Measurements from ENCODE around the gene NFIB.

NFIB gene

DNA sequence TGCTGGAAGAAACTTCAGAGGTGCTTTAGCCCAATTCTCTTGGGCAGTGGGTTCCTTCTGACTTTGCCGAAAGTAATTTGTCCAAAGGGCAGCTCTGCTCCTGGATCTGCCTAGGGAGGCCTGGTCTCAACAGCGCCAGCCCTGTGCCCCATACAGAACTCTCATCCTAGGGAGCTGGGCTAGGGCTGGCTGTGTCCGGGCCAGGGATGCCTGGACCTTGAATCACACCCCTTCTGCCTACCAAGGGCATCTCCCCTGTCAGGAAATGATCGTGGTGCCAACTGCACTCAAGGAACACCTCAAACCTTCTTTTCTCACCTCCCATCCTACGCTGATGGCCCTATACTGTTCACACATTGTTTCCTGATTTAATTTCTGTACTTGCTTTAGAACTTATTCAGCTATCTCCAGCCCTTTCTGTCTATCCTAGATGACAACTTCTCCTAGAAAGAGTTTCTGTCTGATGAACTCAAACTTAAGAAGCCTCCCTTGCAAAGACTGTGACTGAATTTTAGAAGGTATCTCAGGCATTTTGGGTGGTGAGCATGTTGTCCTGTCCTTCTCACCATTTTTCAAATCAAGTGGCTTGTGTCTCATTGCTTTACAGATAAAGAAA is 37.4 kb upstream of the NFIB start:
- TF ChIP-seq POLR2A (IDR thresholded peaks at IDR 0.05; ENCODE audit: low read depth, low read length) (no peak), PAX5 (IDR thresholded peaks at IDR 0.05; ENCODE audit: insufficient read depth, low read length, severe bottlenecking) (no peak), POLR2AphosphoS5 (IDR thresholded peaks at IDR 0.05; ENCODE audit: low read depth, low read length) (no peak), TAF1 (IDR thresholded peaks at IDR 0.05; ENCODE audit: low read depth, low read length) (no peak), POU2F2 (IDR thresholded peaks at IDR 0.05; ENCODE audit: low read depth, low read length) (no peak), SPI1 (IDR thresholded peaks at IDR 0.05; ENCODE audit: low read depth, low read length) (no peak)
- FAIRE-seq, result no peak

DNA sequence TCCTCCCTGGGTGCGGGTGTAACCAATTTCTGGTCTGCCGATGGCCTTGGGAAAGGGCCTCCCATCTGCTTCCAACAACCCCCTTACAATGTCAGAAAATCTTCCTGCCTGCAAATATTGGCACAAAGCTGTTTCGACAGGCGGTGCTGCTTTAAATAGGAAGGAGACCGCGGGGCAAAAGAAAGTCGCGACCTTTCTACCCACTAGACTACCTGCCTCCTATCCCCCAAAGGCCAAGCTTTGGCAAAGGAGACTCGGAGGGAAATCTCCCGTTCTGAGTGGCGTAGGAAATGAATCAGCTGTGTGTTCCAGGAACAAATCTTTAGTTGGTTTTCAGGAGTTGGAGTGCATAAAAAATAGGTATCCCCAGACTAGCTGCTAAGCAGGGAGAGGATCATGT is 36.8 kb upstream of the NFIB start:
- TF ChIP-seq TAF1 (IDR thresholded peaks at IDR 0.05; ENCODE audit: low read depth, low read length), result no peak
- no peak for TF ChIP-seq POLR2AphosphoS5 (IDR thresholded peaks at IDR 0.05; ENCODE audit: low read depth, low read length)
- TF ChIP-seq PAX5 (IDR thresholded peaks at IDR 0.05; ENCODE audit: insufficient read depth, low read length, severe bottlenecking), result no peak
- no peak for TF ChIP-seq POLR2A (IDR thresholded peaks at IDR 0.05; ENCODE audit: low read depth, low read length)
- TF ChIP-seq SPI1 (IDR thresholded peaks at IDR 0.05; ENCODE audit: low read depth, low read length), result no peak
- no peak for TF ChIP-seq POU2F2 (IDR thresholded peaks at IDR 0.05; ENCODE audit: low read depth, low read length)
- no peak for FAIRE-seq

More for the DNA sequence above, 37.4 kb upstream of the NFIB start:
- no peak for DNase-seq (ENCODE audit: insufficient read length, low spot score)

DNA sequence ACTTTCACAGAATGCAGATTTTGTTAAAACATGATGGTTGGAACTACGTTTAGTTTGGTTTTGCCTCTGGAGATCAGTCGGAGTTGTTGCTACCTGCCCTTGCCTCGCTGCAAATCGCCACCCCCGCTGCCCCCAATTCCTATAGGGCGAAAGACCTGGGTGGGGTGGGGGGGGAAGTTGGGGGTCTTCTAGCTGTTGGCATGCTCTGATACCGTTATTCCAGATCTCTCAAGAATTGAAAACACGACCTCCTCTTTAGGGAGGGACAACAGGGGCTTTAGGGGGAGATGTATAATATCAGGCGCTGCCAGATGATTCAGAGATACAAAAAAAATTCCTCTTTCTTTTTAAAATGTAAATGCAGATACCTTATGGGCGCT is 36.4 kb upstream of the NFIB start:
- no peak for TF ChIP-seq TAF1 (IDR thresholded peaks at IDR 0.05; ENCODE audit: low read depth, low read length)
- no peak for TF ChIP-seq POLR2A (IDR thresholded peaks at IDR 0.05; ENCODE audit: low read depth, low read length)
- no peak for TF ChIP-seq PAX5 (IDR thresholded peaks at IDR 0.05; ENCODE audit: insufficient read depth, low read length, severe bottlenecking)
- no peak for TF ChIP-seq POLR2AphosphoS5 (IDR thresholded peaks at IDR 0.05; ENCODE audit: low read depth, low read length)
- TF ChIP-seq SPI1 (IDR thresholded peaks at IDR 0.05; ENCODE audit: low read depth, low read length), result no peak
- no peak for TF ChIP-seq POU2F2 (IDR thresholded peaks at IDR 0.05; ENCODE audit: low read depth, low read length)
- FAIRE-seq, result no peak
- DNase-seq (ENCODE audit: insufficient read length, low spot score), result no peak

More for the DNA sequence above, 36.8 kb upstream of the NFIB start:
- no peak for DNase-seq (ENCODE audit: insufficient read length, low spot score)

DNA sequence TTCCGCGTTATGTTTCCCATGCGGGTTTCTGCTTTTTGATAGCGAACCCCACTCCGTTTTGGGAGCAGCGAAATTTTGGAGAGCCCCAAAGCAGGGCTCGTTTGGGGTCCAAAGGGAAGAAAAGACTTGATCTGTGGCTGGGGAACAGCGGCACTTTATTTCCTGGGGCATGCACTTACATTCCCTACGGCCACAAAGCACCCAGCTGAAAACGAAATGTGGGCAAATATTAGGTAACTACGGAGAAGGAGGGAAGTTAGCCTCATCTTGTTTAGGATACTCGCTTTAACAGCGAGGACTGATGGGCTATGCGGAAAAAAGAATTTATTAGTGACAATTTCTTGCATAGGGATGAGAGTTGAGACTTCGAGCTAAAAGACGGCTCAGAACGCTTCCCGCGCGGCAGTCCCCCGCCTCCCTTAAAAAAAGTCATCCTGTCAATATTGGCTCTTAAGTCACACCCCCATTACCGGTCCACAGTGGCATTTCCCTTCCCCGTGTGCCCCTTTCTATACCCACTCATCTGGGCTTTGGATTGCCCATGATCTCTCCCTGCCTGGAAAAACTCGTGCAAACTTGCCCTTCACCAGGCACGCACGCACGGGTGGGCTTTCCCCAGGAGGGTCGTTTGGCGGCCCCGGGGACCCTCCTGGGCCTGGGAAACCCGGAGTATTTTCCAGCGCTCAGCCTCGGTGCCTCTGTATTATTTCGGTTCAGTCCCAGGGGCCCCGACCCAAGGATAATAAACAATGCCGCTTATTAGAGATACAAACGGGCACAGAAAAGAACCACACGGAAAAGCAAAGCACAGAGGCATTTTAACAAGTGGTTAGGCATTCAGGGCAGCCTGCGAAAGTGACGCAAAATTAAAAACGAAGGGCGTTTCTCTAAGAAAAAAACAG is 35.8 kb upstream of the NFIB start:
- no peak for TF ChIP-seq TAF1 (IDR thresholded peaks at IDR 0.05; ENCODE audit: low read depth, low read length)
- no peak for TF ChIP-seq SPI1 (IDR thresholded peaks at IDR 0.05; ENCODE audit: low read depth, low read length)
- TF ChIP-seq POLR2A (IDR thresholded peaks at IDR 0.05; ENCODE audit: low read depth, low read length), result no peak
- TF ChIP-seq POU2F2 (IDR thresholded peaks at IDR 0.05; ENCODE audit: low read depth, low read length), result no peak
- no peak for TF ChIP-seq POLR2AphosphoS5 (IDR thresholded peaks at IDR 0.05; ENCODE audit: low read depth, low read length)
- TF ChIP-seq PAX5 (IDR thresholded peaks at IDR 0.05; ENCODE audit: insufficient read depth, low read length, severe bottlenecking), result no peak
- FAIRE-seq, result no peak
- no peak for DNase-seq (ENCODE audit: insufficient read length, low spot score)

DNA sequence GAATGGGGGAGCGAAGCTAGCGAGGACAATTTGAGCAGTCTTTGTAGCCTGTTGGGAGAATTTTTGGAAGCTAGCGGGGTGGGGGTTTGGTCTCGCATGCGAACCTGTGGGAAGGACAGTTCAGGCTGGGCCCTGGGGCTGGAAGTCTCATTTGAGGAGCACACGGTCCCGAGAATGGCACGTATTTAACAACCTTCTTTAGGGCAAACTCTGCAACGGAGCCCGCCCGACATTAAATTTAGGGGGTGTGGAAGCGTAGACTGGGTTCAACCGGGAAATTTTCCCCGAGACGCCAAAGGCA is 35.2 kb upstream of the NFIB start:
- FAIRE-seq (no peak), DNase-seq (ENCODE audit: insufficient read length, low spot score) (no peak)
- no peak for TF ChIP-seq POU2F2 (IDR thresholded peaks at IDR 0.05; ENCODE audit: low read depth, low read length)
- no peak for TF ChIP-seq TAF1 (IDR thresholded peaks at IDR 0.05; ENCODE audit: low read depth, low read length)
- TF ChIP-seq PAX5 (IDR thresholded peaks at IDR 0.05; ENCODE audit: insufficient read depth, low read length, severe bottlenecking), result no peak
- no peak for TF ChIP-seq POLR2A (IDR thresholded peaks at IDR 0.05; ENCODE audit: low read depth, low read length)
- TF ChIP-seq SPI1 (IDR thresholded peaks at IDR 0.05; ENCODE audit: low read depth, low read length), result no peak
- no peak for TF ChIP-seq POLR2AphosphoS5 (IDR thresholded peaks at IDR 0.05; ENCODE audit: low read depth, low read length)

DNA sequence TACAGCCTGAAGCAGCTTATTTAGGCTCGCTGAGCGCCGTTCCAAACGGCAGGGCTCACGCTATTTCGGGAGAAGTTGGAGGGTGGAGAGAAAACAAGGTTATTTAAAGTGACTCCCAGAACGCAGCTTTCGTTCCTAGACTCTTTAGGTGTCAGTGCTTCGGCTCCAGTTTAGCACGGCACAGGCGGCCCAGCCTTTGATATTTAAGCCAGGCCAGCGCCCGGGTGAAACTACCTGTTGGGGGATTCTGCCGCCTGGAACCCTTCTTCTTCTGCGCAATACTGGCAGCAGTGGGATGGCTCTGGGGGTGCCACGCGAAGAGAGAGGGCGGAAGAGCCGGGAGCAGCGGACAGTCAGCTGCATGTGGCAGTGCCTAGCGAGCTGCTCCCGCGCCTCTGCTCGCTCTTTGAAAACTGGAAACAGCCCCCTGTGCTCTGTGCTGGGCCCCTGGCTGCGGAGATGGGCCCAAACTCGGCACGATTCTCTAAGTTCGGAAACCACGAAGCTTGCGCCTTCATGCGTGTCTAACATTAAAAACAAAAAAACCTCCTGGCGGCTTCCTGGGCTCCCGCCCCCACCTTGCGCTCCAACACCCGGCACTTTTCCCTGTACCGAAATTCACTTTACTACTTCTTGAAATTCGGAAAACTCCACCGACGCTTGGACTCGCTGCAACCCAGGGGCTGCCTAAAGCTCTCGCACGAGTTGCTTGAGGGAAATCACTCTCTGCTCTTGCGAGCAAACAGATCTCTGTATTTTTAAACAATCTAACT is 34.6 kb upstream of the NFIB start:
- DNase-seq (ENCODE audit: insufficient read length, low spot score) (no peak), FAIRE-seq (no peak)
- TF ChIP-seq POLR2A (IDR thresholded peaks at IDR 0.05; ENCODE audit: low read depth, low read length), result no peak
- no peak for TF ChIP-seq SPI1 (IDR thresholded peaks at IDR 0.05; ENCODE audit: low read depth, low read length)
- TF ChIP-seq TAF1 (IDR thresholded peaks at IDR 0.05; ENCODE audit: low read depth, low read length), result no peak
- TF ChIP-seq POLR2AphosphoS5 (IDR thresholded peaks at IDR 0.05; ENCODE audit: low read depth, low read length), result no peak
- no peak for TF ChIP-seq POU2F2 (IDR thresholded peaks at IDR 0.05; ENCODE audit: low read depth, low read length)
- no peak for TF ChIP-seq PAX5 (IDR thresholded peaks at IDR 0.05; ENCODE audit: insufficient read depth, low read length, severe bottlenecking)

DNA sequence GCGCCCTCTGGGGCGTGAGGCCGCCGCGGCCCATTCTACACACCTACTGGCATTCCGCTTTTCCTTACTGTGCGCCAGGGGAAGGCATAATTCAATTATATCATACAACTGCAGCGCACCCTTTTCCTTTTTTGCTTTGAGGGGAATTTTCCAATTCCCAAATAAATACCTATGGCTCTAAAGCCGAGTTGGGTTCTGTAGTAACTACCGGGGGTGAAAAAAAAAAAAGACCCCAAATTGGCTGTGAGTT is 34.1 kb upstream of the NFIB start:
- no peak for DNase-seq (ENCODE audit: insufficient read length, low spot score)
- TF ChIP-seq TAF1 (IDR thresholded peaks at IDR 0.05; ENCODE audit: low read depth, low read length) (no peak), SPI1 (IDR thresholded peaks at IDR 0.05; ENCODE audit: low read depth, low read length) (no peak), PAX5 (IDR thresholded peaks at IDR 0.05; ENCODE audit: insufficient read depth, low read length, severe bottlenecking) (no peak), POU2F2 (IDR thresholded peaks at IDR 0.05; ENCODE audit: low read depth, low read length) (no peak), POLR2AphosphoS5 (IDR thresholded peaks at IDR 0.05; ENCODE audit: low read depth, low read length) (no peak), POLR2A (IDR thresholded peaks at IDR 0.05; ENCODE audit: low read depth, low read length) (no peak)
- FAIRE-seq, result no peak

DNA sequence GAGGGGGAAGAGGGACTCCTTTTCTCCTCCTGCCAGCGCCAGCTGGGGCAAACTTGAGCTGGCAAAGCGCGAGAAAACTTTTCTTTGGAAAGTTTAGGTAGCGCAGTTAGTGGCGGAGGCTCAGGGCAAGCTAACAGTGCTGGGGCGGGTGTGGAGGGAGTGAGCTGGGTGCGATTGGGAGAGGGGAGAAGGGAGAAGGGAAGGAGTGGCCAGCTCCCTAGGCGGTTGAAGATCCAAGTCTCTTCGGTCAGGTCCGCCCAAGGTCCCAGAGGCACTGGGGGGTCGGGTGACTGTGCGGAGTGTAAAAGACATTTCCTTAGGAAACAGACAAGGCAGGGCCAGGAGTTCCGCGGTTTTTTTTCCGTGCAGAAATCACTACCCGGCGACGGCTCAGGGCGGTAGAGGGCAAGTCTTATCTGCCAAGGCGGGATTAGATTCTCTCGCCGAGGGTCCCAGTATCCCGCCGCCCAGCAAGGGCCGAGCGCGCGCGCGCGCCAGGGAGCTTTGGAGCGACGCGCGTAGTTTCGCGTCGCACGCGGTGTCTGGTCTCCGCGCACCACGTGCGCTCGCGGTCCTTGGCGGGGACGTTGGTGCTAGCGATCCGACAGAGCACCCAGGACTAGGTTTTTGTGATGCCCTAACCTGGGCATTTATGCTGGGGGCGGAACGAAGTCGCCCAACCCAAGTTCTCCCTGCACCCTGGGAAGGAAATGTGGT is 33.6 kb upstream of the NFIB start:
- DNase-seq (ENCODE audit: insufficient read length, low spot score) (no peak), FAIRE-seq (no peak)
- TF ChIP-seq SPI1 (IDR thresholded peaks at IDR 0.05; ENCODE audit: low read depth, low read length) (no peak), POLR2A (IDR thresholded peaks at IDR 0.05; ENCODE audit: low read depth, low read length) (no peak), POU2F2 (IDR thresholded peaks at IDR 0.05; ENCODE audit: low read depth, low read length) (no peak), TAF1 (IDR thresholded peaks at IDR 0.05; ENCODE audit: low read depth, low read length) (no peak), PAX5 (IDR thresholded peaks at IDR 0.05; ENCODE audit: insufficient read depth, low read length, severe bottlenecking) (no peak), POLR2AphosphoS5 (IDR thresholded peaks at IDR 0.05; ENCODE audit: low read depth, low read length) (no peak)
